NCI-H2029 treated with DMSO at 0.1 percent for 48 hours (cell line): ENCODE results near the gene ZNF2.
"Not testable (repeated sequence)": the region's sequence is repeated elsewhere in the genome, so short reads cannot be mapped to it uniquely, and the experiment has no call there.

Experiments
- DNase-seq: peaks from one replicate; lab custom pipeline; 2025; lab: John Stamatoyannopoulos, UW

Gene ZNF2

GRCh38 chr2:95165371-95166064 is at the start of gene ZNF2:
ZNF2 (plus strand) TSS chr2:95165809; CDS start chr2:95176227, 10,418 bp downstream.
- DNase-seq: peak; percentile 85

GRCh38 chr2:95121093-95121406 is 44.6 kb upstream of the ZNF2 start:
- DNase-seq: no peak

GRCh38 chr2:95121407-95122196 is 44.0 kb upstream of the ZNF2 start, which contains the start of gene MRPS5:
MRPS5 (minus strand) TSS chr2:95121808; CDS start chr2:95121791, 17 bp downstream.
- peak; percentile 18 for DNase-seq

- no peak for DNase-seq
Measured at GRCh38 chr2:95122197-95122551, 43.4 kb upstream of the ZNF2 start.

- DNase-seq: no peak
Measured at GRCh38 chr2:95138702-95139101, 26.9 kb upstream of the ZNF2 start.

GRCh38 chr2:95143838-95144237 is 21.8 kb upstream of the ZNF2 start:
- DNase-seq: no peak

- DNase-seq: no peak
Measured at GRCh38 chr2:95149397-95149984, 16.1 kb upstream of the ZNF2 start.

- no peak for DNase-seq
Measured at GRCh38 chr2:95158441-95158840, 7.2 kb upstream of the ZNF2 start.

- peak; percentile 0 for DNase-seq
Measured at GRCh38 chr2:95158891-95159619, 6.6 kb upstream of the ZNF2 start.

GRCh38 chr2:95159690-95160449 is 5.7 kb upstream of the ZNF2 start, which contains the start of gene ZNF514:
ZNF514 (minus strand) TSS chr2:95159848; CDS start chr2:95153253, 6,595 bp downstream.
- peak; percentile 0 for DNase-seq

- DNase-seq: no peak
Measured at GRCh38 chr2:95165030-95165370, 609 bp upstream of the ZNF2 start.

- DNase-seq: no peak
Measured at GRCh38 chr2:95166065-95166763, 605 bp downstream of the ZNF2 start.

GRCh38 chr2:95171902-95172301 is 6.3 kb downstream of the ZNF2 start:
- no peak for DNase-seq

GRCh38 chr2:95174031-95174542 is 8.5 kb downstream of the ZNF2 start:
- no peak for DNase-seq

GRCh38 chr2:95179451-95179850 is 13.8 kb downstream of the ZNF2 start:
- DNase-seq: no peak

- DNase-seq: no peak
Measured at GRCh38 chr2:95181774-95182173, 16.2 kb downstream of the ZNF2 start.

GRCh38 chr2:95185197-95185596 is 19.6 kb downstream of the ZNF2 start:
- DNase-seq: no peak

- no peak for DNase-seq
Measured at GRCh38 chr2:95185973-95186372, 20.4 kb downstream of the ZNF2 start.

- DNase-seq: not testable (repeated sequence)
Measured at GRCh38 chr2:95192956-95193355, 27.3 kb downstream of the ZNF2 start.

- DNase-seq: no peak
Measured at GRCh38 chr2:95203911-95204310, 38.3 kb downstream of the ZNF2 start.

GRCh38 chr2:95204396-95204795 is 38.8 kb downstream of the ZNF2 start:
- DNase-seq: no peak
